Karpas-422 (cell line): ENCODE data around the gene MS4A10. TPM values are rescaled to one million over a fixed set of nuclear protein-coding genes. Genes with fewer than 3 reads are reported as not detected.

Source experiments
- DNase-seq: peaks from one replicate; pipeline ENCODE4 v3.0.0-alpha.2; 2015
- H2AFZ ChIP-seq: fragments of 200-600 bp; sonication (generic); 2 replicates; pipeline ENCODE4 v1.6.1; 2014; ENCODE audit warnings: antibody characterized with exemption, low read length, mixed read lengths
- H3K27ac ChIP-seq: fragments of 200-600 bp; sonication (generic); 2 replicates; pipeline ENCODE4 v1.5.1; 2014; ENCODE audit warnings: mild to moderate bottlenecking, low read length, moderate library complexity
- H3K27me3 ChIP-seq: fragments of 200-600 bp; sonication (generic); 2 replicates; pipeline ENCODE4 v1.6.1; 2014; ENCODE audit warnings: low read length, mixed read lengths
- H3K36me3 ChIP-seq: fragments of 200-600 bp; sonication (generic); 2 replicates; pipeline ENCODE4 v1.6.1; 2014; ENCODE audit warnings: low read length, mixed read lengths; ENCODE audit not compliant: insufficient read depth
- H3K4me1 ChIP-seq: fragments of 200-600 bp; sonication (generic); 2 replicates; pipeline ENCODE4 v1.6.1; 2014; ENCODE audit warnings: mild to moderate bottlenecking, low read length, mixed read lengths
- H3K4me2 ChIP-seq: fragments of 200-600 bp; sonication (generic); 2 replicates; pipeline ENCODE4 v1.6.1; 2014; ENCODE audit warnings: low read length, low read depth, mild to moderate bottlenecking; ENCODE audit not compliant: poor library complexity, severe bottlenecking
- H3K4me3 ChIP-seq: fragments of 200-600 bp; sonication (generic); 2 replicates; pipeline ENCODE4 v1.5.1; 2014; ENCODE audit warnings: mild to moderate bottlenecking, antibody characterized with exemption, low read length, mixed read lengths
- H3K79me2 ChIP-seq: fragments of 200-600 bp; sonication (generic); 2 replicates; pipeline ENCODE4 v1.6.1; 2014; ENCODE audit warnings: mild to moderate bottlenecking, low read length, mixed read lengths
- H3K9ac ChIP-seq: fragments of 200-600 bp; sonication (generic); 2 replicates; pipeline ENCODE4 v1.6.0; 2014; ENCODE audit warnings: low read length
- H3K9me2 ChIP-seq: fragments of 200-600 bp; sonication (generic), shearing (Covaris generic); replicated peaks from 2 replicates; pipeline ENCODE4 v1.6.0; 2014; ENCODE audit warnings: mild to moderate bottlenecking, low read length, moderate library complexity; ENCODE audit not compliant: insufficient read depth
- H3K9me3 ChIP-seq: fragments of 300-700, 200-600 bp; sonication (generic); 2 replicates; pipeline ENCODE4 v1.6.1; 2014; ENCODE audit warnings: low read length, mixed read lengths
- H4K20me1 ChIP-seq: fragments of 200-600 bp; sonication (generic); 2 replicates; pipeline ENCODE4 v1.6.1; 2014; ENCODE audit warnings: mild to moderate bottlenecking, antibody characterized with exemption, low read length, low read depth; ENCODE audit not compliant: insufficient read depth
- total RNA-seq: library from RNA; depleted of rRNA; stranded (reverse); fragments of >200 nt; shearing (Covaris generic); gene quantifications from 2 replicates; pipeline ENCODE4 v1.2.3, GENCODE V29; 2014; ENCODE audit warnings: low replicate concordance

The MS4A10 gene
- total RNA-seq, 1 experiment from 2014 or later = not detected

- DNase-seq = no peak
- H3K27ac ChIP-seq = no peak overlapping the region
- no peaks in the 10 kb centered on the region for H3K9me3 ChIP-seq
- H2AFZ ChIP-seq = no peak overlapping the region
- no peaks in the 10 kb centered on the region for H4K20me1 ChIP-seq
- H3K36me3 ChIP-seq = no peaks in the 10 kb centered on the region
- no peak overlapping the region for H3K4me2 ChIP-seq
- no peak overlapping the region for H3K4me3 ChIP-seq
- no peaks in the 10 kb centered on the region for H3K9me2 ChIP-seq
- H3K27me3 ChIP-seq = no peaks in the 10 kb centered on the region
- H3K4me1 ChIP-seq = no peaks in the 10 kb centered on the region
- H3K9ac ChIP-seq = no peak overlapping the region
- H3K79me2 ChIP-seq = no peaks in the 10 kb centered on the region
Observed at GRCh38 chr11:60783911-60784310, 1.2 kb upstream of the MS4A10 start.

DNA sequence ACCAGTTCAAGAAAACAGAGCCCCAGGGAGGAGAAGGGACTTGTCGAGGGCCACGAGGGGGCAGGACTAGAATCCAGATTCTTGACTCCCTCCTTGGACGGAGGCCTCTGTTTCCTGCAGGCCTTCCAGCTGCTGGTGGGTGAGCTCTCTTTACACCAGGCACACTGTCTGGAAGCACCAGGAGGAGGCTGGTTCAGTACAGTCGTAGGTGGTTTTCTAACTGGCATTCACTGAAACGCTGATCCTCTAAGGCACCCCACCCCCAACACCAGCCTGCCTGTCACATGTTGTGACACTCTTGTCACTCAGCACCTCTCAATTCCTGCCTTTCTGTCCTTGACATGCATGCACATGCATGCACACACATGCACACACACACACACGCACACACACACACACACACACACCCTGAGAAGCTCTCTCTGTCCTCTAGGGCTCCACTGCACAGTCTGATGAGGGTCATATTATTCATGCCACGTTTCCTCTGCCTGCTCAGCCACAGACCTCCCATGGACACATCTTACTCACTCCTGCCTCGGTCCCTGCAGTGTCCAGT is 751 bp downstream of the MS4A10 start:
- Histone ChIP-seq H3K4me1 (no peaks in the 10 kb centered on the region), H3K9ac (no peak overlapping the region), H4K20me1 (no peaks in the 10 kb centered on the region), H3K79me2 (no peaks in the 10 kb centered on the region), H3K27me3 (no peaks in the 10 kb centered on the region), H3K9me2 (no peaks in the 10 kb centered on the region), H3K36me3 (no peaks in the 10 kb centered on the region), H2AFZ (no peak overlapping the region), H3K4me3 (no peak overlapping the region), H3K27ac (no peak overlapping the region), H3K9me3 (no peaks in the 10 kb centered on the region), H3K4me2 (no peak overlapping the region)
- DNase-seq = no peak

GRCh38 chr11:60786811-60787567 is 1.9 kb downstream of the MS4A10 start:
- no peak for DNase-seq
- no peak overlapping the region for H3K4me3 ChIP-seq
- H3K9ac ChIP-seq = no peak overlapping the region
- no peaks in the 10 kb centered on the region for H3K9me2 ChIP-seq
- H3K4me2 ChIP-seq = no peak overlapping the region
- H3K79me2 ChIP-seq = no peaks in the 10 kb centered on the region
- no peaks in the 10 kb centered on the region for H3K4me1 ChIP-seq
- no peaks in the 10 kb centered on the region for H3K36me3 ChIP-seq
- no peaks in the 10 kb centered on the region for H3K9me3 ChIP-seq
- H3K27me3 ChIP-seq = peaks cover 4% of the 10 kb centered on the region; the same call in 1 of the 2 replicates
- H2AFZ ChIP-seq = no peak overlapping the region
- H4K20me1 ChIP-seq = no peaks in the 10 kb centered on the region
- no peak overlapping the region for H3K27ac ChIP-seq

GRCh38 chr11:60788401-60789125 is 3.4 kb downstream of the MS4A10 start:
- H2AFZ ChIP-seq = no peak overlapping the region
- H3K27ac ChIP-seq = no peak overlapping the region
- H3K4me3 ChIP-seq = no peak overlapping the region
- H3K9me3 ChIP-seq = no peaks in the 10 kb centered on the region
- no peaks in the 10 kb centered on the region for H3K79me2 ChIP-seq
- H3K4me2 ChIP-seq = no peak overlapping the region
- DNase-seq = peak; percentile 48
- no peaks in the 10 kb centered on the region for H3K36me3 ChIP-seq
- H4K20me1 ChIP-seq = no peaks in the 10 kb centered on the region
- peaks cover 4% of the 10 kb centered on the region; the same call in 1 of the 2 replicates for H3K27me3 ChIP-seq
- H3K9me2 ChIP-seq = no peaks in the 10 kb centered on the region
- H3K4me1 ChIP-seq = no peaks in the 10 kb centered on the region
- H3K9ac ChIP-seq = no peak overlapping the region

DNA sequence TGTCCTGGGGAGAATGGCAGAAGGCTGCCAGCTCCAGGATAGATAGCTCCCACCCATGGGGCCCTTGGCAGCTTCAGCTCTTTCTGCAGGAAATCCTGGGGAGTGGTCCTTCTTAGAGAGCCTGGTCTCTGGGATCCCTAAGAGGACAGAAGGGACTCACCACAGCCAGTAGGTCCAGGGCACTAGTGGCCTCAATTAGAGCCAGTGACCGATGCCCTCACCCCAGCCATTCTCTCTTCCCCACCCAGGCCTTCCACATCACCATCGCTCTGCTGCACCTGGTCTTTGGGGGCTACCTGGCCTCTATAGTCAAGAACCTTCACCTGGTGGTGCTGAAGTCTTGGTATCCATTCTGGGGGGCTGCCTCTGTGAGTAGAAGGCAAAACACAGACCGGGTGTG is 5.6 kb downstream of the MS4A10 start:
- H3K4me1 ChIP-seq = no peaks in the 10 kb centered on the region
- no peaks in the 10 kb centered on the region for H3K36me3 ChIP-seq
- H3K9me3 ChIP-seq = no peaks in the 10 kb centered on the region
- no peak overlapping the region for H3K27ac ChIP-seq
- H3K27me3 ChIP-seq = peaks cover 4% of the 10 kb centered on the region; the same call in 1 of the 2 replicates
- no peak overlapping the region for H2AFZ ChIP-seq
- H3K9ac ChIP-seq = no peak overlapping the region
- H3K4me3 ChIP-seq = no peak overlapping the region
- H4K20me1 ChIP-seq = no peaks in the 10 kb centered on the region
- H3K4me2 ChIP-seq = no peak overlapping the region
- no peak for DNase-seq
- H3K9me2 ChIP-seq = no peaks in the 10 kb centered on the region
- no peaks in the 10 kb centered on the region for H3K79me2 ChIP-seq

DNA sequence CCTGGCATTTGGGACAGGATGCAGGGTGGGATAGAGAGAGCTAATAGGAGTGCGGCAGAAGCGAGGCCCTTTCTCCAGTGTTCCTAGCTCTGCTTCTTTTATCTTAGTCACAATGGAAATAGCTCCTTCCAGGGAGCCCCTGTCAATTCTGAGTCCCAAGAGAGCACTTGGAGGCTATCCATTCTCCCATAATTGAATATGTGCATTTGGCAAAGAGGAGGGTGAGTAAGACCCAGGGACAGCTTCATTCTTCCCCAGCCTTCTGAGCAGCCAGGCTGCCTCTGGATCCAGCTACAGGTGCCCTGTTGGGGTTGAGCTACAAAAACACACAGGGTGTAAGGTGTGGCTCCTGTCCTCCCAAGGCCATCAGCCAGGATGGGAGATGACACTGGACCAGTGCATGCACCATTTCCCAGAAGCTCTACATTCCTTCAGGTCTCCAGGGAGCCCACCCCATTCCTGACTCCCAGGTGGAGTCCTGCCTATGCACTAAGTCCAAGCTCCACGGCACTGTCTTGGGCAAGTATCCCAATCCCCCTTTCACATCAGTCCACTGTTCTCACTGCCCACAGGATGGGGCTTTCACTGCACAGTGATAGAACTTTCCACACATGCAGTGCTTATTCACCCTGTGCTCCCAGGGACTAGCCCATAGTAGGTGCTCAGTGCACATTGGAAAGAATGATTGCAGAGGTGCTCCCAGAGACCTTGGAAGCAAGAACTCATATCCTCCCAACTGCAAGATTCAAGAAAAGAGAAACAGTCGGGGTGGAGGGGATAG is 6.2 kb downstream of the MS4A10 start:
- Histone ChIP-seq H3K79me2 (no peaks in the 10 kb centered on the region), H3K27me3 (peaks cover 4% of the 10 kb centered on the region; the same call in 1 of the 2 replicates), H3K4me3 (no peak overlapping the region), H2AFZ (no peak overlapping the region), H3K4me1 (no peaks in the 10 kb centered on the region), H3K9ac (no peak overlapping the region), H3K27ac (no peak overlapping the region), H3K36me3 (no peaks in the 10 kb centered on the region), H3K4me2 (no peak overlapping the region), H3K9me3 (no peaks in the 10 kb centered on the region), H3K9me2 (no peaks in the 10 kb centered on the region), H4K20me1 (no peaks in the 10 kb centered on the region)
- DNase-seq = no peak

GRCh38 chr11:60792521-60792920 is 7.4 kb downstream of the MS4A10 start:
- Histone ChIP-seq H4K20me1 (no peaks in the 10 kb centered on the region), H3K4me2 (no peak overlapping the region), H3K4me1 (no peaks in the 10 kb centered on the region), H3K9me3 (no peaks in the 10 kb centered on the region), H3K27ac (no peak overlapping the region), H3K9me2 (no peaks in the 10 kb centered on the region), H2AFZ (no peak overlapping the region), H3K79me2 (no peaks in the 10 kb centered on the region), H3K27me3 (peaks cover 4% of the 10 kb centered on the region; the same call in 1 of the 2 replicates), H3K9ac (no peak overlapping the region), H3K36me3 (no peaks in the 10 kb centered on the region), H3K4me3 (no peak overlapping the region)
- DNase-seq = no peak

DNA sequence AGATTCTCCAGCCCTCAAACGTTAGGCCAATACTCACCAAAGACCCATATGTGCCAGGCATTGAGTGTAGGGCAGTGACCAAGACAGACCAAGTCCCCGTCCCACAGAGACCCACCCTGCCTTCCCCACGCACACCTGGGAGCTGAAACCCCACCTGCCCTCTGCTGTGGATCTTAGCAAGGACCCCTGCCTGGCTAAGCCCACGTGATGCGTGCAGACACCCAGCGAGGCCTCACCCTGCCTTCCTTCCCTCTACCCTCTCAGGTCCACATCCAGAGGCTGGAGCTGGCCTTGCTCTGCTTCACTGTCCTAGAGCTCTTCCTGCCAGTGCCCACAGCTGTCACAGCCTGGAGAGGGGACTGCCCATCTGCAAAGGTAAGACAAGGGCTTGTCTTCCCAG is 10.2 kb downstream of the MS4A10 start:
- H3K9ac ChIP-seq = no peak overlapping the region
- H3K9me3 ChIP-seq = no peaks in the 10 kb centered on the region
- no peak overlapping the region for H3K27ac ChIP-seq
- H3K4me1 ChIP-seq = no peaks in the 10 kb centered on the region
- H2AFZ ChIP-seq = no peak overlapping the region
- no peak for DNase-seq
- no peaks in the 10 kb centered on the region for H3K9me2 ChIP-seq
- H3K4me3 ChIP-seq = no peak overlapping the region
- H3K4me2 ChIP-seq = no peak overlapping the region
- H3K36me3 ChIP-seq = no peaks in the 10 kb centered on the region
- no peaks in the 10 kb centered on the region for H4K20me1 ChIP-seq
- H3K79me2 ChIP-seq = no peaks in the 10 kb centered on the region
- H3K27me3 ChIP-seq = peaks cover 4% of the 10 kb centered on the region; the same call in 1 of the 2 replicates
